ENCODE results near the gene UMAD1.
A peak's percentile ranks its signal among the peaks of the same experiment; 100 is the strongest.

Gene UMAD1

DNA sequence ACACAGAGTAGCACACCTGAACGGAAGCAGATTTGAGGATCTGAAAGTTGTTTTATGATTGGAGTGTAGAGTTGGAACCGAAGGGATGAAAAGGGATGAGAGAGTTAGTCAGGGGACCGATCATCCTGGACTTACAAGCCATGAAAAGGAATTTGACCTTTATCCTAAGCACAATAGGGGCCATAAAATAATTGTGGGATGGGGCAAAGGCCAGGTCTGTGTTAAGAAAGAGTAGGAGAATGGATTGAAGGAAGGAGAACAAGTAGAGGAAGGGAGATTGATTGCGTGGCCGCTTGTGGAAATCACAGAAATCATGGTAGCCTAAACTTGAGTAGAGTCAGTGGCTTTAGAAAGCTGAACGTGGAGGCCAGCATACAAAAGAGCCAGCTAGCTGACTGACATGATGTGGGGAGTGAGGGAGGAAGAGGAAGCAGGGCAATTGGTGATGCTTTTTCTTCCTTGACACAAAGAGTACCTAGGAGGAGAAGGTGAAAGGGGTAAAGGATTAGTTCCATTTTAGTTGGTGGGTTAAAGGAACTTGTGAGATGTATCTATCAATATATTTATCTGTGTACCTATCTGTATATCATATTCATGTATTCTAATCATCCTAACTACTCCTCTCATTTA, 144.9 kb downstream of the UMAD1 start:
- ATAC-seq = no peak
- no peak for TF ChIP-seq CSDC2 (CRISPR knock-in tag; IDR thresholded peaks at IDR 0.05)
- TF ChIP-seq, protein P1, sequence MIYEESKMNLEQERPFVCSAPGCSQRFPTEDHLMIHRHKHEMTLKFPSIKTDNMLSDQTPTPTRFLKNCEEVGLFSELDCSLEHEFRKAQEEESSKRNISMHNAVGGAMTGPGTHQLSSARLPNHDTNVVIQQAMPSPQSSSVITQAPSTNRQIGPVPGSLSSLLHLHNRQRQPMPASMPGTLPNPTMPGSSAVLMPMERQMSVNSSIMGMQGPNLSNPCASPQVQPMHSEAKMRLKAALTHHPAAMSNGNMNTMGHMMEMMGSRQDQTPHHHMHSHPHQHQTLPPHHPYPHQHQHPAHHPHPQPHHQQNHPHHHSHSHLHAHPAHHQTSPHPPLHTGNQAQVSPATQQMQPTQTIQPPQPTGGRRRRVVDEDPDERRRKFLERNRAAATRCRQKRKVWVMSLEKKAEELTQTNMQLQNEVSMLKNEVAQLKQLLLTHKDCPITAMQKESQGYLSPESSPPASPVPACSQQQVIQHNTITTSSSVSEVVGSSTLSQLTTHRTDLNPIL (CRISPR knock-in tag; IDR thresholded peaks at IDR 0.05; ENCODE audit: low read depth) = no peak
- no peak for TF ChIP-seq ZFP3 (CRISPR knock-in tag; IDR thresholded peaks at IDR 0.05)
- TF ChIP-seq ZNF8 (CRISPR knock-in tag; IDR thresholded peaks at IDR 0.05) = no peak
- no peak for TF ChIP-seq ZC3H10 (CRISPR knock-in tag; IDR thresholded peaks at IDR 0.05)
- TF ChIP-seq, protein P2, sequence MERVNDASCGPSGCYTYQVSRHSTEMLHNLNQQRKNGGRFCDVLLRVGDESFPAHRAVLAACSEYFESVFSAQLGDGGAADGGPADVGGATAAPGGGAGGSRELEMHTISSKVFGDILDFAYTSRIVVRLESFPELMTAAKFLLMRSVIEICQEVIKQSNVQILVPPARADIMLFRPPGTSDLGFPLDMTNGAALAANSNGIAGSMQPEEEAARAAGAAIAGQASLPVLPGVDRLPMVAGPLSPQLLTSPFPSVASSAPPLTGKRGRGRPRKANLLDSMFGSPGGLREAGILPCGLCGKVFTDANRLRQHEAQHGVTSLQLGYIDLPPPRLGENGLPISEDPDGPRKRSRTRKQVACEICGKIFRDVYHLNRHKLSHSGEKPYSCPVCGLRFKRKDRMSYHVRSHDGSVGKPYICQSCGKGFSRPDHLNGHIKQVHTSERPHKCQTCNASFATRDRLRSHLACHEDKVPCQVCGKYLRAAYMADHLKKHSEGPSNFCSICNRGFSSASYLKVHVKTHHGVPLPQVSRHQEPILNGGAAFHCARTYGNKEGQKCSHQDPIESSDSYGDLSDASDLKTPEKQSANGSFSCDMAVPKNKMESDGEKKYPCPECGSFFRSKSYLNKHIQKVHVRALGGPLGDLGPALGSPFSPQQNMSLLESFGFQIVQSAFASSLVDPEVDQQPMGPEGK (CRISPR knock-in tag; IDR thresholded peaks at IDR 0.05; ENCODE audit: borderline replicate concordance) = no peak
- TF ChIP-seq, protein P3, sequence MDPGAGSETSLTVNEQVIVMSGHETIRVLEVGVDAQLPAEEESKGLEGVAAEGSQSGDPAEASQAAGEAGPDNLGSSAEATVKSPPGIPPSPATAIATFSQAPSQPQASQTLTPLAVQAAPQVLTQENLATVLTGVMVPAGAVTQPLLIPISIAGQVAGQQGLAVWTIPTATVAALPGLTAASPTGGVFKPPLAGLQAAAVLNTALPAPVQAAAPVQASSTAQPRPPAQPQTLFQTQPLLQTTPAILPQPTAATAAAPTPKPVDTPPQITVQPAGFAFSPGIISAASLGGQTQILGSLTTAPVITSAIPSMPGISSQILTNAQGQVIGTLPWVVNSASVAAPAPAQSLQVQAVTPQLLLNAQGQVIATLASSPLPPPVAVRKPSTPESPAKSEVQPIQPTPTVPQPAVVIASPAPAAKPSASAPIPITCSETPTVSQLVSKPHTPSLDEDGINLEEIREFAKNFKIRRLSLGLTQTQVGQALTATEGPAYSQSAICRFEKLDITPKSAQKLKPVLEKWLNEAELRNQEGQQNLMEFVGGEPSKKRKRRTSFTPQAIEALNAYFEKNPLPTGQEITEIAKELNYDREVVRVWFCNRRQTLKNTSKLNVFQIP (CRISPR knock-in tag; IDR thresholded peaks at IDR 0.05; ENCODE audit: borderline replicate concordance, low read depth) = no peak
- no peak for TF ChIP-seq ESRRG (CRISPR knock-in tag; IDR thresholded peaks at IDR 0.05)
- no peak for TF ChIP-seq TSHZ2 (CRISPR knock-in tag; IDR thresholded peaks at IDR 0.05)

DNA sequence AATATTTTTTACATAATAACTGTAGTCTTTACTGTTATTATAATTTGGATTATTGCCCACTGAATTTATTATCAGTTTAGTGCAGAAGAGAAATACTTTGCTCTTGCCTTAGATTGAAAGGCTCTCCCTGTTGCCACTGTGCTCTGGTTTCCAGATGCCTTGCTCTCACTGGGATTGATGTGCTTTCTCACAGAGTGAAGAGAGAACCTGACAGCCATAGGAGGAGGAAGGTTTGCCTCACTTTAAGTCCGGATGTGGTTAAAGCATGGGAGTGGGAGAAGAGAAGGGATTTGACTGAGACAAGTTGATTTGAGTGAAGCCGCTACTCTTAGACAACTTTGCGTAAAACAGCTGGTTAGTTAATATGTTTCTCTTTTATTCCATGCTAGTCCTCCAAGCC, 146.0 kb downstream of the UMAD1 start:
- no peak for TF ChIP-seq ZFP30 (CRISPR knock-in tag; IDR thresholded peaks at IDR 0.05)
- TF ChIP-seq, protein P1 (CRISPR knock-in tag; IDR thresholded peaks at IDR 0.05; ENCODE audit: low read depth) = no peak
- TF ChIP-seq, protein P2 (CRISPR knock-in tag; IDR thresholded peaks at IDR 0.05; ENCODE audit: borderline replicate concordance) = no peak
- no peak for TF ChIP-seq TSHZ2 (CRISPR knock-in tag; IDR thresholded peaks at IDR 0.05)
- TF ChIP-seq TCF4 (CRISPR knock-in tag; IDR thresholded peaks at IDR 0.05; ENCODE audit: borderline replicate concordance) = peak; percentile 43; the same call in 1 of the 2 replicates
- 0 out of 3 replicates have a peak, but pooled peaks have one; percentile 38 for ATAC-seq

DNA sequence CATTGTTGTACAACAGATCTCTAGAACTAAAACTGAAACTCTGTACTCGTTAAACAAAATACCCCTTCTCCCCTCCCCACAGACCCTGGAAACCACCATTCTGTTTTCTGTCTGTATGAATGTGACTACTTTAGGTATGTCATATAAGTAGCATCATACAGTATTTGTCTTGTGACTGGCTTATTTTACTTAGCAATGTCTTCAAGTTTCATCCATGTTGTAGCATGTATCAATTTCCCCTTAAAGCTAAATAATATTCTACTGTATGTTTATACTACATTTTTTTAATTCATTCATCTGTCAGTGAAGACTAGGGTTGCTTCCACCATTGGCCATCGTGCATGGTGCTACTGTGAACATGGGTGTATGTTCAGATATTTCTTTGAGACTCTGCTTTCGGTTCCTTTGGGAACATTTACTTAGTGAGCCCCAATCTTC, 149.0 kb downstream of the UMAD1 start:
- ATAC-seq = no peak
- no peak for TF ChIP-seq ZNF8 (CRISPR knock-in tag; IDR thresholded peaks at IDR 0.05)
- TF ChIP-seq, protein P1 (CRISPR knock-in tag; IDR thresholded peaks at IDR 0.05; ENCODE audit: low read depth) = no peak
- TF ChIP-seq ESRRG (CRISPR knock-in tag; IDR thresholded peaks at IDR 0.05) = no peak

Measured in SK-N-SH treated with all-trans-retinoic acid at 6 μM for 48 hours (cell line).